C4-2B (cell line): ENCODE measurements around the gene BANF2.

Source experiments
- CTCF ChIP-seq: fragments of 450-650 bp; conservative IDR thresholded peaks from 2 replicates; pipeline ENCODE4 v1.5.1; 2017; ENCODE audit warnings: mild to moderate bottlenecking
- ZFX ChIP-seq: fragments of 450-650 bp; IDR thresholded peaks from 2 replicates; pipeline ENCODE4 v1.6.1; 2017

GRCh38 chr20:17694767-17695166 lies 5.0 kb upstream of the BANF2 start:
- TF ChIP-seq CTCF: no peak
- TF ChIP-seq ZFX: no peak
